ENCODE results near the gene TLR2. TPM values are rescaled to one million over a fixed set of nuclear protein-coding genes. Genes with fewer than 3 reads are reported as not detected.
A peak's percentile ranks its signal among the peaks of the same experiment; 100 is the strongest.
"Not testable (repeated sequence)": the region's sequence is repeated elsewhere in the genome, so short reads cannot be mapped to it uniquely, and the experiment has no call there.

Gene TLR2
- total RNA-seq, 3 donors from 2014 or later (not counting 1 experiment from before 2014, with no cell fraction given): 2.7 to 20.4 (median 6.3) TPM

DNA sequence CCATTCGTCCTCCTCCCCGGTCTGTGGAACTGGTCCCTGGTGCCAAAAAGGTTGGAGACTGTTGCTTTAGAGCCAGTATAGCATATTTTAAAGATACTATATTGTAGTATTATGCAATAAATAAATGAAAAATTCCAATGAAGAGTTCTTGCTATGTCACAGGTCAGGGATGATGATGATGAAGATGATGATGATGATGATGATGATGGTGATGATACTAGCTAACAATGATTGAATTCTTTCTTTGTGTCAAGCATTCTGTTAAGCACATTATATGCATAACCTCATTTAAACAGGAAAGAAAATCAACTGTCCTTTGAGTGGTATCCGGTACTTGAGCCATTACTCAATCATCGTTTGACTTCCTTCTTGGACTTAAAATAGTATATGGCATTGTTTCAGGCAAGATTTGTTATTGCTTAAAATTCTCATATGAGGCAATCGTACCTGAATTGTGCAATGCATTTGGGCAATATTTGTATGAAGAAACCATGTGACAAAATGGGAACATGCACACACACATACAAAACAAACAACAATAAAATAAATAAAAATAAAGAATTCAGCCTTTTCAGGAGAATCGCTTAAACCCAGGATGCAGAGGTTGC lies 22.8 kb upstream of the TLR2 start:
- Histone ChIP-seq H3K27ac (ENCODE audit: low read length) (no peak overlapping the region), H3K27me3 (ENCODE audit: control insufficient read depth, insufficient read depth, low read length) (no peaks in the 10 kb centered on the region), H3K36me3 (ENCODE audit: control insufficient read depth, insufficient read depth, low read length) (no peaks in the 10 kb centered on the region), H3K4me3 (ENCODE audit: low read length) (no peak overlapping the region), H3K4me1 (ENCODE audit: control insufficient read depth, insufficient read depth, low read length) (peaks cover 11% of the 10 kb centered on the region), H3K9me3 (ENCODE audit: control insufficient read depth, insufficient read depth, low read length) (no peaks in the 10 kb centered on the region)
- peaks cover 9 to 10% of the 10 kb centered on the region in 2 donors for H3K9me3 Mint-ChIP-seq
- no peak for DNase-seq
- peak in 1 of 3 donors; percentile 52 for ATAC-seq
- no peaks in the 10 kb centered on the region for H3K36me3 Mint-ChIP-seq
- TF ChIP-seq, protein P1, sequence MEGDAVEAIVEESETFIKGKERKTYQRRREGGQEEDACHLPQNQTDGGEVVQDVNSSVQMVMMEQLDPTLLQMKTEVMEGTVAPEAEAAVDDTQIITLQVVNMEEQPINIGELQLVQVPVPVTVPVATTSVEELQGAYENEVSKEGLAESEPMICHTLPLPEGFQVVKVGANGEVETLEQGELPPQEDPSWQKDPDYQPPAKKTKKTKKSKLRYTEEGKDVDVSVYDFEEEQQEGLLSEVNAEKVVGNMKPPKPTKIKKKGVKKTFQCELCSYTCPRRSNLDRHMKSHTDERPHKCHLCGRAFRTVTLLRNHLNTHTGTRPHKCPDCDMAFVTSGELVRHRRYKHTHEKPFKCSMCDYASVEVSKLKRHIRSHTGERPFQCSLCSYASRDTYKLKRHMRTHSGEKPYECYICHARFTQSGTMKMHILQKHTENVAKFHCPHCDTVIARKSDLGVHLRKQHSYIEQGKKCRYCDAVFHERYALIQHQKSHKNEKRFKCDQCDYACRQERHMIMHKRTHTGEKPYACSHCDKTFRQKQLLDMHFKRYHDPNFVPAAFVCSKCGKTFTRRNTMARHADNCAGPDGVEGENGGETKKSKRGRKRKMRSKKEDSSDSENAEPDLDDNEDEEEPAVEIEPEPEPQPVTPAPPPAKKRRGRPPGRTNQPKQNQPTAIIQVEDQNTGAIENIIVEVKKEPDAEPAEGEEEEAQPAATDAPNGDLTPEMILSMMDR (IDR thresholded peaks at IDR 0.05): no peak
- no peak overlapping the region for H3K27ac Mint-ChIP-seq
- intact Hi-C loops (cut with micrococcal nuclease): no loop called here
- H3K4me1 Mint-ChIP-seq: peaks cover 0 to 7% of the 10 kb centered on the region in 2 donors
- H3K27me3 Mint-ChIP-seq (ENCODE audit: low read depth in 2 of 2): peaks cover 5 to 6% of the 10 kb centered on the region in 2 donors
- H3K4me3 Mint-ChIP-seq: no peak overlapping the region
- WGBS (ENCODE audit: insufficient coverage): 66% methylated on average over 5 of the region's 6 CpGs

DNA sequence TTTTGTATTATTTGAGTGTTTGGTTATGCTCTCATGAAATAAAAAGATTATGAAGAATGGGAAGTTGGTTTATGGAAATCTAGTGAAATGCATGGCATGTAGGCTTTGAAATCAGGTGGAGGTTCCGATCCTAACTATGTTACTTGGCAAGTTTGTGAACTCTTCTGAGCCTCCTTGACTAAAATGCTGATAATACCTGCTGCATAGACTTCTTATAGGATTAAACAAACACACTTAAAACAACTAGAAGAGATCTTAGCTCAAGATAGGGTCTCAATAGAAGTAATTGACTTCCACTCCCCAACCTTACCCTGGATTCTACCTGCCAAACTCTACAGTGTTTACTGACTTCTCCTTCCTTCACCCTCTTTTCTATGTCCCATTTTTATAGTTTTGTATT lies 22.2 kb upstream of the TLR2 start:
- no peak for DNase-seq
- WGBS (ENCODE audit: insufficient coverage): 84% methylated on average over 1 of the region's 1 CpG
- peaks cover 11% of the 10 kb centered on the region for H3K4me1 ChIP-seq (ENCODE audit: control insufficient read depth, insufficient read depth, low read length)

DNA sequence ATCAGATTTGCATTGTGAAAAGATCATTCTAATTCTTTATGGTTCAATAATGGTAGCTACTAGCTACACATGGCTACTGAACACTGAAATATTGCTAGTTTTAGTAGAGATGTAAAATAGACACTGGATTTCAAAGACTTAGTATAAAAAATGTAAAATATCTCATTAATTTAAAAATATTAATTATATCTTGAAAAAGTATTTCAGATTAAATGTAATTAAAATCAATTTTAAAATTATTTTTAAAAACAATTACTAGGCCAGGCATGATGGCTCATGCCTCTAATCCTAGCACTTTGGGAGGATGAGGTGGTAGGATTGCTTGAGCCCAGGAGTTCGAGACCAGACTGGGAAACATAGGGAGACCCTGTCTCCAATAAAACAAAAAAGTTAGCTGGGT lies 20.4 kb upstream of the TLR2 start:
- Mint-ChIP-seq H3K4me1 (peaks cover 0 to 7% of the 10 kb centered on the region in 2 donors), H3K9me3 (peaks cover 9 to 10% of the 10 kb centered on the region in 2 donors), H3K27me3 (ENCODE audit: low read depth in 2 of 2) (peaks cover 5 to 10% of the 10 kb centered on the region in 2 donors), H3K36me3 (no peaks in the 10 kb centered on the region), H3K4me3 (no peak overlapping the region), H3K27ac (no peak overlapping the region)
- H3K4me1 ChIP-seq (ENCODE audit: control insufficient read depth, insufficient read depth, low read length): peaks cover 11% of the 10 kb centered on the region
- H3K27me3 ChIP-seq (ENCODE audit: control insufficient read depth, insufficient read depth, low read length): no peaks in the 10 kb centered on the region
- H3K9me3 ChIP-seq (ENCODE audit: control insufficient read depth, insufficient read depth, low read length): no peaks in the 10 kb centered on the region
- TF ChIP-seq, protein P1 (IDR thresholded peaks at IDR 0.05): no peak
- intact Hi-C loops (cut with micrococcal nuclease): no loop called here
- ATAC-seq: no peak
- WGBS (ENCODE audit: insufficient coverage): 77% methylated on average over 1 of the region's 1 CpG
- no peaks in the 10 kb centered on the region for H3K36me3 ChIP-seq (ENCODE audit: control insufficient read depth, insufficient read depth, low read length)
- H3K27ac ChIP-seq (ENCODE audit: low read length): no peak overlapping the region
- no peak for DNase-seq
- no peak overlapping the region for H3K4me3 ChIP-seq (ENCODE audit: low read length)

More for the DNA sequence above, 22.2 kb upstream of the TLR2 start:
- no peak for ATAC-seq
- TF ChIP-seq, protein P1 (IDR thresholded peaks at IDR 0.05): no peak
- intact Hi-C loops (cut with micrococcal nuclease): no loop called here
- H3K27me3 ChIP-seq (ENCODE audit: control insufficient read depth, insufficient read depth, low read length): no peaks in the 10 kb centered on the region
- Mint-ChIP-seq H3K9me3 (peaks cover 9 to 10% of the 10 kb centered on the region in 2 donors), H3K27ac (no peak overlapping the region), H3K4me3 (no peak overlapping the region), H3K4me1 (peaks cover 0 to 7% of the 10 kb centered on the region in 2 donors), H3K36me3 (no peaks in the 10 kb centered on the region), H3K27me3 (ENCODE audit: low read depth in 2 of 2) (peaks cover 5 to 6% of the 10 kb centered on the region in 2 donors)
- no peaks in the 10 kb centered on the region for H3K9me3 ChIP-seq (ENCODE audit: control insufficient read depth, insufficient read depth, low read length)
- H3K36me3 ChIP-seq (ENCODE audit: control insufficient read depth, insufficient read depth, low read length): no peaks in the 10 kb centered on the region
- H3K4me3 ChIP-seq (ENCODE audit: low read length): no peak overlapping the region
- H3K27ac ChIP-seq (ENCODE audit: low read length): no peak overlapping the region

DNA sequence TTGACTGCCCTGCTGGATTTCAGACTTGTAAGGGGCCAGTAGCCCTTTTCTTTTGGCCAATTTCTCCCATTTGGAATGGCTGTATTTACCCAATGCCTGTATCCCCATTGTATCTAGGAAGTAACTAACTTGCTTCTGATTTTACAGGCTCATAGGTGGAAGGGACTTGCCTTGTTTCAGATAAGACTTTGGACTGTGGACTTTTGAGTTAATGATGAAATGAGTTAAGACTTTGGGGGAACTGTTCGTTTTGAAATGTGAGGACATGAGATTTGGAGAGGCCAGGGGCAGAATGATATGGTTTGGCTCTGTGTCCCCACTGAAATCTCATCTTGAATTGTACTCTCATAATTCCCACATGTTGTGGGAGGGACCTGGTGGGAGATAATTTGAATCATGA lies 17.6 kb upstream of the TLR2 start:
- H3K27ac ChIP-seq (ENCODE audit: low read length); DNase-seq; H3K9me3 Mint-ChIP-seq; H3K4me3 ChIP-seq (ENCODE audit: low read length); H3K4me1 Mint-ChIP-seq; H3K27me3 ChIP-seq (ENCODE audit: control insufficient read depth, insufficient read depth, low read length); H3K4me1 ChIP-seq (ENCODE audit: control insufficient read depth, insufficient read depth, low read length); H3K9me3 ChIP-seq (ENCODE audit: control insufficient read depth, insufficient read depth, low read length); H3K36me3 ChIP-seq (ENCODE audit: control insufficient read depth, insufficient read depth, low read length); intact Hi-C loops (cut with micrococcal nuclease); H3K27ac Mint-ChIP-seq; ATAC-seq; H3K4me3 Mint-ChIP-seq; H3K36me3 Mint-ChIP-seq: not testable (repeated sequence)
- H3K27me3 Mint-ChIP-seq (ENCODE audit: low read depth in 2 of 2): peaks cover 11 to 19% of the 10 kb centered on the region in 2 donors
- WGBS (ENCODE audit: insufficient coverage): 60% methylated on average over 1 of the region's 1 CpG

Data from natural killer cell (primary cell).